Activated B cell treated with CpG ODN at 0.5 μM for 24 hours (primary cell): ENCODE measurements around the gene FGGY. TPM values are rescaled to one million over a fixed set of nuclear protein-coding genes. Genes with fewer than 3 reads are reported as not detected.

Source experiments
- ATAC-seq: fragments of 200-7000 bp; cut with Tn5 transposase; one replicate; pipeline ENCODE4 v1.10.0; 2021; ENCODE audit warnings: low read depth, mild to moderate bottlenecking, moderate library complexity
- CTCF ChIA-PET: fragments of 350-600 bp; sonication (Branson Sonifier 250); formaldehyde crosslinking; loops from one replicate; lab custom pipeline; 2021; ENCODE audit warnings: antibody characterized with exemption; lab: Charles Lee
- POLR2A ChIA-PET: fragments of 350-600 bp; sonication (Branson Sonifier 250); formaldehyde crosslinking; loops from one replicate; lab custom pipeline; 2021; ENCODE audit warnings: antibody characterized with exemption; lab: Charles Lee
- DNase-seq: peaks from one replicate; pipeline ENCODE4 v3.0.0; 2022
- H3K27ac Mint-ChIP-seq: one replicate; pipeline ENCODE4 v1.8.0; 2020; ENCODE audit warnings: mixed read lengths
- H3K27me3 Mint-ChIP-seq: one replicate; pipeline ENCODE4 v1.8.0; 2021; ENCODE audit warnings: mixed read lengths
- H3K36me3 Mint-ChIP-seq: one replicate; pipeline ENCODE4 v1.8.0; 2021; ENCODE audit warnings: low read depth, mixed read lengths
- H3K4me1 Mint-ChIP-seq: one replicate; pipeline ENCODE4 v1.8.0; 2021; ENCODE audit warnings: mixed read lengths
- H3K4me3 Mint-ChIP-seq: one replicate; pipeline ENCODE4 v1.8.0; 2020; ENCODE audit warnings: mild to moderate bottlenecking, mixed read lengths
- H3K9me3 Mint-ChIP-seq: one replicate; pipeline ENCODE4 v1.8.0; 2020; ENCODE audit warnings: mixed read lengths
- CTCF ChIP-seq: fragments of 200-600 bp; IDR thresholded peaks from one replicate; pipeline ENCODE4 v1.8.0; 2022; ENCODE audit warnings: antibody characterized with exemption, mild to moderate bottlenecking
- intact Hi-C: fragments of 100-400 bp; cut with micrococcal nuclease; formaldehyde crosslinking; loops from one replicate; pipeline ENCODE4 v1.15.1; 2024
- total RNA-seq: library from RNA; stranded (reverse); gene quantifications from 2 replicates; pipeline ENCODE4 v1.2.3, GENCODE V29; 2022

The FGGY gene
- total RNA-seq, 1 donor from 2014 or later = 24.0 TPM

GRCh38 chr1:59436637-59437036 lies 139.7 kb downstream of the FGGY start:
- no peak for TF ChIP-seq CTCF
- CTCF ChIA-PET = no interaction called here
- Mint-ChIP-seq H3K4me3 (no peak overlapping the region), H3K27ac (no peak overlapping the region), H3K4me1 (peaks cover 21% of the 10 kb centered on the region), H3K9me3 (no peaks in the 10 kb centered on the region), H3K27me3 (no peaks in the 10 kb centered on the region), H3K36me3 (no peaks in the 10 kb centered on the region)
- no peak for DNase-seq
- no peak for ATAC-seq
- intact Hi-C loops = no loop called here
- POLR2A ChIA-PET = no interaction called here

GRCh38 chr1:59438058-59438560 lies 141.2 kb downstream of the FGGY start:
- no peak for TF ChIP-seq CTCF
- Mint-ChIP-seq H3K4me1 (peaks cover 7% of the 10 kb centered on the region), H3K27ac (no peak overlapping the region), H3K36me3 (no peaks in the 10 kb centered on the region), H3K4me3 (no peak overlapping the region), H3K9me3 (no peaks in the 10 kb centered on the region), H3K27me3 (no peaks in the 10 kb centered on the region)
- no peak for DNase-seq
- no peak for ATAC-seq
- CTCF ChIA-PET = no interaction called here
- intact Hi-C loops = no loop called here
- POLR2A ChIA-PET = no interaction called here

GRCh38 chr1:59442492-59442891 lies 145.6 kb downstream of the FGGY start:
- ChIA-PET CTCF (no interaction called here), POLR2A (no interaction called here)
- Mint-ChIP-seq H3K27ac (no peak overlapping the region), H3K27me3 (no peaks in the 10 kb centered on the region), H3K4me1 (no peaks in the 10 kb centered on the region), H3K36me3 (no peaks in the 10 kb centered on the region), H3K9me3 (no peaks in the 10 kb centered on the region), H3K4me3 (no peak overlapping the region)
- no peak for TF ChIP-seq CTCF
- ATAC-seq = no peak
- intact Hi-C loops = no loop called here
- no peak for DNase-seq

GRCh38 chr1:59443310-59443709 lies 146.4 kb downstream of the FGGY start:
- CTCF ChIA-PET = no interaction called here
- no peak for DNase-seq

GRCh38 chr1:59444520-59444919 lies 147.6 kb downstream of the FGGY start:
- no peak for TF ChIP-seq CTCF
- CTCF ChIA-PET = no interaction called here
- intact Hi-C loops = no loop called here
- no peak for DNase-seq
- no peak overlapping the region for H3K27ac Mint-ChIP-seq
- no peaks in the 10 kb centered on the region for H3K4me1 Mint-ChIP-seq
- ATAC-seq = no peak
- POLR2A ChIA-PET = no interaction called here
- H3K4me3 Mint-ChIP-seq = no peak overlapping the region
- H3K9me3 Mint-ChIP-seq = no peaks in the 10 kb centered on the region
- no peaks in the 10 kb centered on the region for H3K36me3 Mint-ChIP-seq
- no peaks in the 10 kb centered on the region for H3K27me3 Mint-ChIP-seq

More at GRCh38 chr1:59443310-59443709, 146.4 kb downstream of the FGGY start:
- intact Hi-C loops = no loop called here
- TF ChIP-seq CTCF = no peak
- ATAC-seq = no peak
- Mint-ChIP-seq H3K36me3 (no peaks in the 10 kb centered on the region), H3K27me3 (no peaks in the 10 kb centered on the region), H3K9me3 (no peaks in the 10 kb centered on the region), H3K4me3 (no peak overlapping the region), H3K27ac (no peak overlapping the region), H3K4me1 (no peaks in the 10 kb centered on the region)
- POLR2A ChIA-PET = interaction anchor here (0.5 kb wide), 1 partner anchor 743 kb away, joined by 5 read pairs; no protein-coding TSS in a partner anchor
